ENCODE results near the gene SH2D5. TPM values are rescaled to one million over a fixed set of nuclear protein-coding genes. Genes with fewer than 3 reads are reported as not detected.
"Not testable (repeated sequence)": the region's sequence is repeated elsewhere in the genome, so short reads cannot be mapped to it uniquely, and the experiment has no call there.

SH2D5 gene
- total and polyA plus RNA-seq, 9 donors: 0.15 to 1.8 (median 0.65) TPM; not detected in 1

GRCh38 chr1:20681999-20682398 is 50.5 kb downstream of the SH2D5 start:
- DNase-seq: no peak
- no peak overlapping the region for H3K4me3 ChIP-seq
- intact Hi-C loops (cut with DNase I): loop anchor here in 1 of 4 donors (10.0 kb wide), 1 partner anchor 693 kb away; no protein-coding TSS in a partner anchor
- TF ChIP-seq EP300 (IDR thresholded peaks at IDR 0.05) (no peak), CTCF (IDR thresholded peaks at IDR 0.05) (no peak), POLR2A (IDR thresholded peaks at IDR 0.05) (no peak)
- H3K27me3 ChIP-seq: no peaks in the 10 kb centered on the region
- no peaks in the 10 kb centered on the region for H3K36me3 ChIP-seq
- H3K9me3 ChIP-seq: no peaks in the 10 kb centered on the region
- no peaks in the 10 kb centered on the region for H3K4me1 ChIP-seq (ENCODE audit: insufficient read depth)
- H3K27ac ChIP-seq: no peak overlapping the region
- WGBS, 3 donors: 88 to 92% (median 89%) methylated on average over 9 of the region's 9 CpGs

GRCh38 chr1:20680269-20680668 is 52.2 kb downstream of the SH2D5 start:
- Histone ChIP-seq H3K36me3 (no peaks in the 10 kb centered on the region), H3K4me3 (no peak overlapping the region), H3K9me3 (no peaks in the 10 kb centered on the region), H3K27ac (no peak overlapping the region), H3K4me1 (ENCODE audit: insufficient read depth) (no peaks in the 10 kb centered on the region), H3K27me3 (no peaks in the 10 kb centered on the region)
- TF ChIP-seq CTCF (IDR thresholded peaks at IDR 0.05) (no peak), EP300 (IDR thresholded peaks at IDR 0.05) (no peak), POLR2A (IDR thresholded peaks at IDR 0.05) (no peak)
- 15 to 42% (median 21%) methylated on average over 5 of the region's 5 CpGs for WGBS, 3 donors
- DNase-seq: no peak
- intact Hi-C loops (cut with DNase I): loop anchor here in 1 of 4 donors (10.0 kb wide), 1 partner anchor 695 kb away; no protein-coding TSS in a partner anchor

- Histone ChIP-seq H3K4me3 (no peak overlapping the region), H3K27me3 (no peaks in the 10 kb centered on the region), H3K9me3 (no peaks in the 10 kb centered on the region), H3K36me3 (no peaks in the 10 kb centered on the region), H3K4me1 (ENCODE audit: insufficient read depth) (no peaks in the 10 kb centered on the region), H3K27ac (no peak overlapping the region)
- DNase-seq: no peak
- 84 to 86% (median 84%) methylated on average over 6 of the region's 6 CpGs for WGBS, 3 donors
- TF ChIP-seq CTCF (IDR thresholded peaks at IDR 0.05) (no peak), POLR2A (IDR thresholded peaks at IDR 0.05) (no peak), EP300 (IDR thresholded peaks at IDR 0.05) (no peak)
- intact Hi-C loops (cut with DNase I): no loop called here
These were observed 53.9 kb downstream of the SH2D5 start for GRCh38 chr1:20678599-20678998.

GRCh38 chr1:20673626-20674025 is 58.9 kb downstream of the SH2D5 start:
- H3K36me3 ChIP-seq; H3K27me3 ChIP-seq; H3K4me1 ChIP-seq (ENCODE audit: insufficient read depth); H3K4me3 ChIP-seq; DNase-seq; intact Hi-C loops (cut with DNase I); H3K27ac ChIP-seq; H3K9me3 ChIP-seq: not testable (repeated sequence)
- WGBS, 3 donors: 88 to 93% (median 92%) methylated on average over 11 of the region's 11 CpGs

- no peaks in the 10 kb centered on the region for H3K36me3 ChIP-seq
- WGBS, 3 donors: 88 to 90% (median 89%) methylated on average over 4 of the region's 4 CpGs
- no peaks in the 10 kb centered on the region for H3K9me3 ChIP-seq
- H3K27ac ChIP-seq: no peak overlapping the region
- intact Hi-C loops (cut with DNase I): no loop called here
- no peaks in the 10 kb centered on the region for H3K27me3 ChIP-seq
- TF ChIP-seq EP300 (IDR thresholded peaks at IDR 0.05): no peak
- DNase-seq: no peak
- no peaks in the 10 kb centered on the region for H3K4me1 ChIP-seq (ENCODE audit: insufficient read depth)
- H3K4me3 ChIP-seq: no peak overlapping the region
These were observed 60.3 kb downstream of the SH2D5 start for GRCh38 chr1:20672265-20672632.

All from ovary (tissue), 9 donors.